Measurements from ENCODE around the gene PPDPF.

DNA sequence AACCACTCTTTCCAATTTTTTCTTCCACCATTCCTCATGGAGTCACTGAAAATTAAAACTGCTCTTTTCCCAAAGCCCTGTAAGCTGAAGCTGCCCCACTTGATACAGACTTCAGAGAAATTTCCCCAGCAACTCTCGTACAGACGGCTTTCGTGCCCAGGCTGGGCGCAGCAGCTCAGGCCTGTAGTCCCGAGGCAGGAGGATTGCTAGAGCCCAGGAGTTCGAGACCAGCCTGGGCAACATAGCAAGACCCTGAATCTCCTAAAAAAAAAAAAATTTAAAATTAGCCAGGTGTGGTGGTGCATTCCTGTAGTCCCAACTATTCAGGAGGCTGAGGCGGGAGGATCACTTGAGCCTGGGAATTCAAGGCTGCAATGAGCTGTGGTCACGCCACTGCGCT, 6.6 kb downstream of the PPDPF start:
- TF ChIP-seq ZSCAN20 (CRISPR knock-in tag; IDR thresholded peaks at IDR 0.05) (no peak), POLR2A (IDR thresholded peaks at IDR 0.05; ENCODE audit: low read length) (no peak), GATA3 (IDR thresholded peaks at IDR 0.05; ENCODE audit: borderline replicate concordance) (no peak), KDM1A (IDR thresholded peaks at IDR 0.05; ENCODE audit: low read depth) (no peak)
- TF ChIP-seq, protein P1, sequence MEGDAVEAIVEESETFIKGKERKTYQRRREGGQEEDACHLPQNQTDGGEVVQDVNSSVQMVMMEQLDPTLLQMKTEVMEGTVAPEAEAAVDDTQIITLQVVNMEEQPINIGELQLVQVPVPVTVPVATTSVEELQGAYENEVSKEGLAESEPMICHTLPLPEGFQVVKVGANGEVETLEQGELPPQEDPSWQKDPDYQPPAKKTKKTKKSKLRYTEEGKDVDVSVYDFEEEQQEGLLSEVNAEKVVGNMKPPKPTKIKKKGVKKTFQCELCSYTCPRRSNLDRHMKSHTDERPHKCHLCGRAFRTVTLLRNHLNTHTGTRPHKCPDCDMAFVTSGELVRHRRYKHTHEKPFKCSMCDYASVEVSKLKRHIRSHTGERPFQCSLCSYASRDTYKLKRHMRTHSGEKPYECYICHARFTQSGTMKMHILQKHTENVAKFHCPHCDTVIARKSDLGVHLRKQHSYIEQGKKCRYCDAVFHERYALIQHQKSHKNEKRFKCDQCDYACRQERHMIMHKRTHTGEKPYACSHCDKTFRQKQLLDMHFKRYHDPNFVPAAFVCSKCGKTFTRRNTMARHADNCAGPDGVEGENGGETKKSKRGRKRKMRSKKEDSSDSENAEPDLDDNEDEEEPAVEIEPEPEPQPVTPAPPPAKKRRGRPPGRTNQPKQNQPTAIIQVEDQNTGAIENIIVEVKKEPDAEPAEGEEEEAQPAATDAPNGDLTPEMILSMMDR (IDR thresholded peaks at IDR 0.05), result no peak
- TF ChIP-seq, protein P2, sequence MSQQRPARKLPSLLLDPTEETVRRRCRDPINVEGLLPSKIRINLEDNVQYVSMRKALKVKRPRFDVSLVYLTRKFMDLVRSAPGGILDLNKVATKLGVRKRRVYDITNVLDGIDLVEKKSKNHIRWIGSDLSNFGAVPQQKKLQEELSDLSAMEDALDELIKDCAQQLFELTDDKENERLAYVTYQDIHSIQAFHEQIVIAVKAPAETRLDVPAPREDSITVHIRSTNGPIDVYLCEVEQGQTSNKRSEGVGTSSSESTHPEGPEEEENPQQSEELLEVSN (IDR thresholded peaks at IDR 0.05; ENCODE audit: borderline replicate concordance, low read depth), result no peak

Data from A549 (cell line).